Activated T-cell treated with anti-CD3 and anti-CD28 coated beads for 1 hour (primary cell): ENCODE results near the gene POMGNT1.

Source experiments
- DNase-seq: peaks from one replicate; pipeline ENCODE4 v3.0.0-alpha.2; 2020; ENCODE audit warnings: low read depth

Gene POMGNT1

DNA sequence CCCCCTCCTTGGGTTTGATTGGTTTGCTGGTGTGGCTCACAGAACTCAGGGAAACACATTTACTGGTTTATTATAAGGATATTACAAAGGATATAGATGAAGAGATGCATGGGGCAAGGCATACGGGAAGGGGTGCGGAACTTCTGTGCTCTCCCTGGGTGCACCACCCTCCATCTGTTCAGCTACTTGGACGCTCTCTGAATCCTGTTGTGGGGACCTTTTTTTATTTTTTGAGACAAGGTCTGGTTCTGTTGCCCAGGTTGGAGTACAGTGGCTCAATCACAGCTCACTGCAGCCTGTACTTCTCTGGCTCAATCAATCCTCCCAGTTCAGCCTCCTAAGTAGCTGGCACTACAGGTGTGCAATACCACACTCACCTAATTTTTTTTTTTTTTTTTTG, 12.3 kb upstream of the POMGNT1 start:
- DNase-seq, result no peak

DNA sequence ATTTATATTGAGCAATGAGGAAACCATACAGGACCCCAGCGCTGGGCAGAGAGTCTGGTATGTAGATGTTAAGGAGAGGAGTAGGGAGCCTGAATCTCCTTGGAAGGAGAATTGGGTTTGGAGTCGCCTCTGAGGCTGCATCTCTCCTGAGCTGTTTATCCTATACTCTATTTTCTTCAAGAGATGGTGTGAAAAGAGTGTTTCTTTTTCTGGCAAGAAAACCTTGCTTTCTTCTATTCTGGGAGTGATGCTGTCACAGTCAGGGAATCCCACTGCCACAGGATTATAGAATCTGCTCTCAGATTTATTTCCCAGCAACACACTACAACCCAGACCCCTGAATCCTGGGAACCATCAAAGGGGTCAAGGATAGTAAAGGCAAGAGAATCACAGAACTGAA, 8.2 kb upstream of the POMGNT1 start:
- no peak for DNase-seq

DNA sequence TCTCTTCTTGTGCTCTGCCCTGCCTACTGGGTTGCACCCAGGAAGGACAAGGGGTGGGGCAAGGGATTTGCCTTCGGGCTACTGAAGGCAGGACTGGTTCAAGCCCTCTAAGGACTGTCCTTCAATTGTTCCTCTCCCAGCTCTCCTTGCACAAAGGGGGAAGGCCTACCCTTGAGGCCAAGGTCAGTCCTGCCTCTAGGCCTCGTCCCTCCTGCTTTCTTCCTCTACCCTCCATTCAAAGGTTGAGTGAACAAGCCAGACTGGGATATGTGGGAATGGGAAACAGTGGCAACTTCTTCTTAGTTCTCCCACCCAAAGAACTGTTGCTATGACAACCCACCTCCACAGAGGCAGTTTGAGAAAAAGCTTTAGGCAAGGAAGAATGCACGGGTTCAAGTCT, 7.6 kb upstream of the POMGNT1 start:
- no peak for DNase-seq

DNA sequence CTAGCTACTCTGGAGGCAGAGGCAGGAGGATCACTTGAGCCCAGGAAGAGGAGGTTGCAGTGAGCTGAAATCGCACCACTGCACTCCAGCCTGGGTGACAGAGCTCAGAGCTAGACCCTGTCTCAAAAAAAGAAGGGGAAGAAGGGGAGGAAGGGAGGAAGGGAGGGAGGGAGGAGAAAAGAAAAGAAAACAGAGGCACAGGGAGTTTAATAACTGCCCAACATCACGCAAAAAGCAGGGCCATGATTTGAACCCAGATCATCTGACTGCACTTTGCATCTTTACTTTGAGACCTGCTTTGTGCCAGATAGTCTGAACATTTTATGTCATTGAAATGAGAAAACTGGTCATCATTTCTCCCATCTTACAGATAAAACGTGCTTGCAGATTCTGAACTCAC, 6.9 kb upstream of the POMGNT1 start:
- DNase-seq, result no peak

DNA sequence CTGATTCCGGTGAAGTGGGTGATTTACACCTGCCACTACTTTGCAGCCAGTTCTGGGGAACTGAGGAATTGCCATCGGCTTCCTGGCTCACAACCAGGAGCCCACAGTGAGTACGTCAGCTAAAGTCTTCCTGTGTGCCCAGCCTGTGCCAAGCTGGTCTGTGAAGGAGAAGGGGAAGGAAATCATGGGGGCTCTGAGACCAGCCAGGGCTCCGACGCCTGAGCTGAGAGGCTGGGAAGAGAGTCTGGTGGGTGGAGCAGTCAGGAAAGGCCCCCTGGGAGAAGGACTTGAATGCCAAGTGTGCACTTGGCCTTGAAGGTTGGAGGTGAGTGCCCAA, 6.1 kb upstream of the POMGNT1 start:
- no peak for DNase-seq

DNA sequence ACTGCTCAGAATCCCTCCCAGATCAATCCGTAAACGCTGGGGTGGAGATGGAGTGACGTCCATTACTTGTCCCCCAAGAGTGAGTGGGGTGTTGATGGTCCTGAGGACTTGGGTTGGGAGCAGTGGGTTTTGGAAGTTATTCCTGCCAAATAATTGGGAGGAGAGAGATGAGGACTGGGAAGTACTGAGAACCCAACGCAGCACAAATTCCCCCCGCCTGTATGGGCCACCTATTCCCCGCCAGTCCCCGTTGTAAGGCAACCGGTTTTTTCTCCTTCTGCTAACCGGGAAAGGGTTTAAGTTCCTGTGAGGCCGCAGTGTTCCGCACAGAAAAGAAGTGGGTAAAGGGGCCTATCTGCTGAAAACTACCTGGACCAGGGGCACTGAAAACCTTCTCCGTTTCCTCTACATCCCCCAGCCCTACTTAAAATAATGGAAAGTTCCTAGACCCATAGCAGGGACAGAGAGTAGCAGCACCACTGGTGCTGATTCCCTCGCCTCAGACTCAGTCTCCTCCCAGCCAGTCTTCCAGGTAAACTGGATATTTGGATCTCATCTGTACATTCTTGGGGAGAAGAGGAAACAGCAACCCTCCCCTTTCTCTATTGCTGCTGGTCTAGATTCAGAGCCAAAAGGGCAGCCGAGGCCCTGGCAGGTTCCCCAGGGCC, 5.6 kb upstream of the POMGNT1 start:
- no peak for DNase-seq

DNA sequence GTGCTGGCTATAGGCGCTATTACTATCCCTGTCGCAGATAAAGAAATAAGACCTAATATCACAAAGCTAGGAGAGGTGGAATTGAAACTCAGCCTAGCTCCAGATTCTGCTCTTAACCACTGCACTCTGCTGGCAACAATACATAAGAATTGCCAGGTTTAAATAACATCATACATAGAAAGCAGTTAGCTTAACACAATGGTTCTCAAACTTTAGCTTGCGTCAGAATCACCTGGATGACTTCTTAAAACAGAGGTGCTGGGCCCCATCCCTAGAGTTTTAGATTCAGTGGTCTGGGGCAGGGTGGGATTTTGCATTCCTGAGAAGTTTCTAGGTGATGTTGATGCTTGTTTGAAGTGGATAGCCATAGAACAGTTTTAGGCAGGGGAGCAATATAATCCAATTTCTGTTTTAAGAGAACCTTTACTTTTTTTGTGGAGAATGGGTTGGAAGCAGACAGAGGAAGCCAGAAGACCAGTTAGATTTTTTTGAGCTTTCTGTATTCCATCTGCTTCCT, 1.1 kb upstream of the POMGNT1 start:
- DNase-seq, result no peak

DNA sequence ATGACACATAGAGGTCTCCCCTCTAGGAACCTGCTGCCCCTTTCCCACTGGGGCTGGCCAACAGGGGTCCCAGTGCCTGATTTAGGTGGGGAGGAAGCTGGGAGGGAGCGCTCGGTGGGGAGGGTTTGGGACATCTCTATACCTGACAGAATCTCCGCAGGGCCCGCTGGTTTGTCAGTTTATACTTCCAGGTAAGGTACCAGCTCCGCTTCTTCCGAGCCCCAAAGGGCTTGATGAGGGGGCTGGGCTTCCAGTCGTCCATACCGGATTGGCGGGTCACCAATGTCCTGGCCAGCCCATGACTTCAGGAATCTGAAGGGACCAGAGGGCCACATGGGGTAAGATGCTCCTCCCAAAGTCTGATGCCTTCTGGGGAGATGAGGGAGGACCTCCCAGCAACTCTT, 672 bp downstream of the POMGNT1 start:
- no peak for DNase-seq

DNA sequence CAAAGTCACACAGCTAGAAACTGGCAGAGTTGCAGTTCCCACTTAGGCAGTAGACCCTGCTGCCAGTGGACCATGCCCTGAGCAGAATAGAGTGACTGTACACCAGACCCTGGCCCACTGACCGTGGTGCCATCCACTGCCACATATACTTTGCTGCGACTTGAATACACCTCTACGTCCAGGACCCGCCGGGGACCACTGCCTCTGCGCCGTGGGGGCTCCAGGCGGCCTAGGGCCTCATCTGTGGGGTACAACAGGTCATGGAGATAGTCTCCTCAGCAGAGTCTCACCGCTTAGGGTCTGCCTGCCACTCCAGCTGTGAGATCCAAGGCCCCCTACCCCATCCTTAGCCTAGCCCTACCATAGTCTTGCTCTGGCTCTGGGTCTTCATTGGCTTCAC, 1.6 kb downstream of the POMGNT1 start:
- DNase-seq, result no peak

DNA sequence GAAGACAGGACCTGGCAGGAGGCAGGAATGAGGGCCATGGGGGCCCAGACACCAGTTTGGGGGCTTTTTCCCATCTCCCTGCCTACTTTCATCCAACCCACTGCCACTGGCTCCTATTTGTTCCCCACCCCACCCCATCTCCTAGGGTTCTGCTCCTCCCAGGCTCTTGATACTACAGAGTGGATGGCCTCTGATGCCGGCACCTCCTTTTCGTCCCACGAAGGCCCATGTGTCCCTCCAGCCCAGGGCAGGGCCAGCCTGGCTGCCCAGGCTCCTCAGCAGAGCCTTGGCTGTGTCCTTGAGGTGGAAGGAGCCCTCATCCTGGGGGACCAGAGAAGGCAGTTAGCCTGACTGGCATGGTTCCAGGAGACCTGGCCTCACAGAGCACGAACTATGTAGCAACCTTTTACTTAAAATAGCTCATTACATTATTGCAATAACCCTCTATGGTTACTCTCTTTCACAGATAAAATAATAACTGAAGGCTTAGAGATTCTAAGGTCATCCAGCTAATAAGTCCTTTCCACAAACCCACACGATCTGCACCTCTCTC, 3.5 kb downstream of the POMGNT1 start:
- no peak for DNase-seq

DNA sequence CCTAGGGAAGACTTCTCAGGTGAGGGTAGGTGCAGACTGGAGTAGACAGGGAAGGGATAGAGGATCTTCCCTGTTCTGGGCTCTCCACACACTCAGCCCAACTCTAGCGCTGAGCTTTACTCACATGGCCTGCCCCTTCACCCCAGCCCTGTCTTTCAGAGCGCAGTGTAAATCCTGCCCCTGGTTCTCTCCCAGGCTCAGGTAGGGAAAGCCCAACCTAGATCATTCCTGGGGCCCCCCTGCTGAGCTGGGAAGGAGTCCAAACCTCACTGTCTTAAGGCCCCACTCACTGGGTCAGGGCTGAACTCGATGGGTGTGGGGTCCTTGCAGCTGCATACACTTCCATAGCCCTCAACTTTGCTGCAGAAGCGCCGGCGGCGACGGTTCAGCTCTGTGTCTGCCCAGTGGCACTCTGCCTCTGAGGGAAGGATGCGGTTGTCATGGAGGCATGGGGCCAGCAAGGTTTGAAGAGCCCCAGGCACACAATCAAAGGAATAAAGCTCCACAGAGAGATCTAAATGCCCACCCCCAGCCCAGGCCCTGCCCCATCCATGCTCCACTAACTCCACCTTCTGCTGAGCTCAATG, 4.2 kb downstream of the POMGNT1 start:
- no peak for DNase-seq

DNA sequence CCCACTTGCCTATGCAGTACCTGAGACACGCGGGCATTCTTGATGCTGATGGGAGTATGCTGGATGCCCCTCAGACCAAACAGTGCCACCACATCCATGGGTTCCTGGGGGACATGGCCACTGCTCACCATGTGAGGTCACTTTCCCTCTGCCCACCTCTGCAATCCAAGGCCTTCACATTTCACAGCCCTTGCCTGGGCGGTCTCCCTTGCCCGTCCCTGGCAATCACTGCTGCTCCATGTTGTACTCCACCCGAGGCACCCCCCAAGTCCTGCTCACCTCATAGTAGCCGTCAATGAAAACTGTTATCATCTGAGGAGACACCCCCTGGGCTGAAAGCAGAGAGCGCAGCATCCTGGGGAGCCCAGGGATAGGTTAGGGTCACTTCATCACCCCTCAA, 4.9 kb downstream of the POMGNT1 start:
- DNase-seq, result no peak

DNA sequence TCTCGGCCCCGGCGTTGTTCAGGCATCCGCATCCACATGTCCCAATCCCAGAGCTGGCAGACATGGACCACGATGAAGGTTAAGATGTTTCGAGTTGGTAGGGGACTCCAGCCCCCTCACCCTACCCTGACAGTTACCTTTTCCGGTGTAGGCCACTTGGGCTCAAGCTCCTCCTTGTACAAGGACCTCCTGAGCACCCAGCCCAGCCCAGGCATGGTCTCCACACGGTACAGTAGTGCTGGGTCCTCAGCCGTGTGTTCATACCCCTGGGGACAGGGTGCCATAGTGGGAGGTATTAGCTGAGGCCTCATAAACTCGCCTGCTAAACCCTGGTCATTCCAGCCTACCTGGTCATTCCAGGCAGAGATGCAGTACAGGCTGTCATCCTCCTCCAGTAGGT, 6.1 kb downstream of the POMGNT1 start:
- no peak for DNase-seq

DNA sequence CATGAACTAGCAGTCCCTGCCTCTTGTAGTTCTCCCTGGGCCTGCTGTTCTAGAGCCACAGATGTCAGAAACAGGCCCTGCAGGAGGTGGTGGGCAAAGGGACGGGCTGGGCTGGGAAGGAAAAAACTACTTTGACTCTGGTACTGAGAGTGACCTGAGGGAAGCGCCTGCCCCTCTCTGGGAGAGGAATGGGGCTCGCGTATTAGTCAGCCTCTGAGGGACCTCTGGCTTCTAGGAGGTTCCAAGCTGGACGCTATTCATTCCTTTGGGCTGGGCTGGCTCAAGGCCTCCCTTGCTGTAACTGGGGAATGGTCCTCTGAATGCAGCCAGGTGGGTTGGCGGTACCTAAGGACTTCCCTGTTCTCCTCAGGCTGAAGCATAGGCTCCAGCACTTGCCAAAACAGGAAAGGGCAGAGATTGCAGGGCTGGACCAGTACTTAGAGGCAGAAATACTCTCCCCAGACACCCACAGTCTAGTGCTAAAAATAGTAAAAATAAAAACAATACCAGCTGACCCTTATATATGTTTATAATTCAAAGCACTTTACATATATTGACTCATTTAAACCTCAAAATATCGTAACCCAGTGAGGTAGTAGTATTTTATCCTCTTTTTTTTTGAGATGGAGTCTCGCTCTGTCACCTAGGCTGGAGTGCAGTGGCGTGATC, 7.1 kb downstream of the POMGNT1 start:
- DNase-seq, result no peak

DNA sequence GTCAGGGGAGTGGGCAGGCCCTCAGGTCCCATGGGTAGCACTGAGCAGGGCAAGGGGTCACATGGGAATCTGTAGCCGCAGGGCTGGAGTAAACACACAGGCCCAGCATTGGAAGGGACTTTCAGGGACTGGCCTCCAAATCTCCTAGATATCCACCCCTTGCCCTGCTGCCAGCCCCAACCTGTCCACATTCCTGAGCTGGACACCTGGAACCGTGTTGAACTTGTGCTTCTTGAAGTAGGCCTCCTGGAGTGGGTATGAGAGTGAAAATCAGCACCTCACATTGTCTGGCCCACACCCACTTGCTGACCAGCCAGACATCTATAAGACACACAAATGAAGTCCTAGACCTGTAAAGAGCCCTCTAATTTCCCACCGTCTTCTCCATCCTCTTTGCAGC, 7.7 kb downstream of the POMGNT1 start:
- no peak for DNase-seq

DNA sequence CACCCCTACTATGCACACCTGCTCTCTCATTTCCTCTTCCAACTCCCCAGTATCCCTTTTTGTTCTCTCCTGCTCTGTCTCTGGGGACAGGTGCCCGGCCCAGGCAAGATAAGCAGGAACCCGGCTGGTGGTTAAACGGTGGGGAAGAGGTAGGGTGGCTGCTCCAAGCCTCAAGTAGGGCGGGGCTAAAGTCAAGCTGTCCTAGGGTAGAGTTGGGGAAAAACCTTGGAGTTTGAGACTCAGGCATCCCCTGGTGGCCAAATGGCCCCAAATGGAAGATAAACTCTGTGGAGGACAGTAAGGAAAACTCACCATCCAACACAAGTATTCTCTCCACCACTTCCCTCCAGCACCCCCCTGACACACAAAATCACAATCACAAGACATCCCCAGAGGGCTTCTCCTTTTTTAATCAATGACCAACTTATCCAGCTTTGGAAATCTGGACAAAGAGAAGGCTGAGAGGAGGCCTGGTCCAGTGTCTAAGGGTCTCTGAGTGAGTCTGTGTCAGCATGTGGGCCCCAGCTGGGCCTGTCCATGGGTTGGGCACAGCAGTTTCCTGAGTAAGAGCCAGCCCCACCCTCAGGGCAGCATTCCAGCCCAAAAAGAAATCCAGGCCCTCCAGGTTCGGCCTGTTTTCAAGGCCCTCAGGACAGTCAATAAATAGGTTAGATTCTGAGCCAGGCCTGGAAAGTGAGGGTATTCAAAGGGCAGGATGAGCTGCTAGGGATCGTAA, 9.8 kb downstream of the POMGNT1 start:
- DNase-seq, result no peak

DNA sequence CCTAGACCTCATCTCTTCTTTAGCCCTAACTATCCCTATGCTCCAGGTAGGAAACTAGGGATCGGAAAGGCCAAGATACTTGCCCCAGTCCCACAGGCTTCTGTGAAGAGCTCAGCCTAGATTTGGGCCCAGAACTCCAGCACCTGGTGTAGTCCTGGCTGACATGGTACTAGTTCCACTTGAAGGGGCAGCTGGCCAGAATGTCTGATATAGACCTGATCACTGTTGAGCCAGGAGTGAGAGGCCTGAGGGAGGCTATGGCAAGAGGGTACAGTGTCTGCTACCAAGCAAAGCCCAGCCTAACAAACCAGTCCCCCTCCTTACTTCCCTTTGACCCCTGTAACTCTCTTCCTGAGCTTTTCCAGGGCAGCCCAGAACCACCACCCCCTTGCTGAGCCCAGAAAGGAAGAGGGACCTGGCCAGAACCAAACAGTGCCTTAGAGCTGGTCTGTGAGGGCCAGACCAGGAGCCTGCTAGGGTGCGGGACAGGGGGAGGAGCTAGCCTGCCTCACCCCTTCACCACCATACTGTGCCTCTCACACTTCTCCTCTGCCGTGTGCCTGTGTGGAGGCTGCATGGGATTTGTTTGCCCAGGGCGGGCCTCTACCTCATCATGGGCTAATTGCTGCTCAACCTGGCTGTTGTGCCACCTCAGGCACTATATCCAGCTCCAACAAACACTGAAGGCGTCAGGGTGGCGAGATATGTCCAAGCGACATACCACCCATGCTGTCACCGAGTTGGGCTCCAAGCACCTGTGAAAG, 10.9 kb downstream of the POMGNT1 start:
- DNase-seq, result no peak

DNA sequence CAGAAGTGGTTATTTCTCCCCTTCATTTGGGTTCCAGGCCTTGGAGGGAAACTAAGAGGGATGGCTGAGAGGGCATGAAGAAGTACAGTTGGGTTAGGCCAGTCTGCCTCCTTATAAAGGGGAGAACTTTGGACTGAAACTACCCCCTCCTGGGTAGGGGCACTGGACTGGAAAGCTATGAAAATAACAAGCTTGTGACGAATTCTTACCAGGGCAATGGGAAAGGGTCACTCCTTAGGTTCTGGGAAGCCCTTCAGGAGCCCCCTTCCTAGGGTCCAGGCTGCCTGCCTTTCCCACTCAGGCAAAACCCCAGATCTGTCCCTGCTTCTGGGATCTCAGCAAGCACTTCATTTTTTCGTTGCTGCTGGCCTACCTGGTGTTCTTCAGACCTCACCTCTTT, 12.2 kb downstream of the POMGNT1 start:
- no peak for DNase-seq

DNA sequence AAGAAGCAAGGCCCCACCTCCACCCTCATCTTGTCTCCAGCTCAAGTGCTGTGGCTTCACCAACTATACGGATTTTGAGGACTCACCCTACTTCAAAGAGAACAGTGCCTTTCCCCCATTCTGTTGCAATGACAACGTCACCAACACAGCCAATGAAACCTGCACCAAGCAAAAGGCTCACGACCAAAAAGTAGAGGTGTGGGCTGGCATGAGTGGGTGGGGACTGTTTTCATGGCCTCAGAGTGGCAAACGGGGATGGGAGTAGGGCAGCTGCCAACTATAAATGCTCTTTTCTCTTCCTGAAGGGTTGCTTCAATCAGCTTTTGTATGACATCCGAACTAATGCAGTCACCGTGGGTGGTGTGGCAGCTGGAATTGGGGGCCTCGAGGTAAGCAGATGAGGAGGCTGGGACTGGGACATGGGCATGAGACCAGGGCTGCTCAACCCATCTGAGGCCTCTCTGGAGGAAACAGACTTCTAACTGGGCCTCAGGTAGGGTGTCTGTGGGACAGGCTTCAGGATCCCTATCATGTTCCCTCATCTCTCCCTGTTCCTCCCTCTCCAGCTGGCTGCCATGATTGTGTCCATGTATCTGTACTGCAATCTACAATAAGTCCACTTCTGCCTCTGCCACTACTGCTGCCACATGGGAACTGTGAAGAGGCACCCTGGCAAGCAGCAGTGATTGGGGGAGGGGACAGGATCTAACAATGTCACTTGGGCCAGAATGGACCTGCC, 13.1 kb downstream of the POMGNT1 start:
- no peak for DNase-seq

DNA sequence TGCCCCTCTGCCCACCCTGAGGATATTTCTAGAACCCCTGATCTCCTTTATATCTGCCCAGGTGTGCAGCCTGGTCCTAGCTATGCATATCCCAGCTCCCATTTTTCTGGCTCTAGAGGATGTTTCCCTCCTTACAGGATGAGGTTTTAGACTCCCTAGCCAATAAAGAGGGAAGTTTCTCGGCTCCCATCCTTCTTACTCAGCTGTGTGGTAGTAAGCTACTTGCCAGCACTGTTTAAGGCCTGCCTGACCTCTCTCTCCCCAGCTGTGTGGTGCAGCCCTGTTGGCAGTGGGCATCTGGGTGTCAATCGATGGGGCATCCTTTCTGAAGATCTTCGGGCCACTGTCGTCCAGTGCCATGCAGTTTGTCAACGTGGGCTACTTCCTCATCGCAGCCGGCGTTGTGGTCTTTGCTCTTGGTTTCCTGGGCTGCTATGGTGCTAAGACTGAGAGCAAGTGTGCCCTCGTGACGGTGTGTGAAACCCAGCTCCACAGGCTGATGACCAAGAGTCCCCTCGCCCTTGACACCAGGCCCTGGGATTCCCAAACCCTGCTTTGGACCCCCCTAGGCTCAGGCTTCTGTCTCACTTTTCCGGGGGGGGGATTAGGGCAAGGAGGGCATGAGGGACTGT, 14.2 kb downstream of the POMGNT1 start:
- DNase-seq, result no peak
